ENCODE data around the gene BNC2.

GRCh38 chr9:16690205-16690604, 180.3 kb downstream of the BNC2 start:
- no peak for TF ChIP-seq EZH2 (IDR thresholded peaks at IDR 0.05; ENCODE audit: insufficient read depth, poor library complexity, severe bottlenecking)
- TF ChIP-seq EZH2phosphoT487 (IDR thresholded peaks at IDR 0.05; ENCODE audit: insufficient read depth, low read depth) = no peak

Data from GM23248 (cell line).